Activated T-cell treated with anti-CD3 and anti-CD28 coated beads, Interleukin-2, amount 50 U/mL, for 72 hours (primary cell): ENCODE data around the gene CACNA2D3. TPM values are rescaled to one million over a fixed set of nuclear protein-coding genes. Genes with fewer than 3 reads are reported as not detected.
"Not testable (repeated sequence)": the region's sequence is repeated elsewhere in the genome, so short reads cannot be mapped to it uniquely, and the experiment has no call there.

ENCODE experiments used
- ATAC-seq, 2 donors: fragments of 150-1000 bp; cut with Tn5 transposase; replicated peaks in 1 of 2; 2 replicates each; pipeline ENCODE4 v1.10.0; 2021; ENCODE audit warnings: moderate library complexity in 2 of 2, mild to moderate bottlenecking in 1 of 2
- DNase-seq, 2 donors: peaks; one replicate each; pipeline ENCODE4 v3.0.0; 2021 to 2022; ENCODE audit warnings: mixed read lengths in 1 of 2
- H3K27ac Mint-ChIP-seq: one replicate; pipeline ENCODE4 v1.8.0; 2022; ENCODE audit warnings: mild to moderate bottlenecking, moderate library complexity, mixed read lengths
- H3K27me3 Mint-ChIP-seq: one replicate; pipeline ENCODE4 v1.8.0; 2022; ENCODE audit warnings: low read depth, mixed read lengths
- H3K36me3 Mint-ChIP-seq, 2 donors: one replicate each; pipeline ENCODE4 v1.8.0; 2022; ENCODE audit warnings: mixed read lengths in 2 of 2, mild to moderate bottlenecking in 1 of 2; ENCODE audit not compliant: insufficient read depth in 2 of 2
- H3K4me1 Mint-ChIP-seq: one replicate; pipeline ENCODE4 v1.8.0; 2022; ENCODE audit warnings: low read depth, mixed read lengths
- H3K4me3 Mint-ChIP-seq, 2 donors: one replicate each; pipeline ENCODE4 v1.8.0; 2022; ENCODE audit warnings: mild to moderate bottlenecking in 2 of 2, mixed read lengths in 2 of 2, moderate library complexity in 2 of 2
- H3K9me3 Mint-ChIP-seq, 2 donors: one replicate each; pipeline ENCODE4 v1.8.0; 2022; ENCODE audit warnings: mixed read lengths in 2 of 2
- total RNA-seq, 2 donors: library from RNA; stranded (reverse); gene quantifications; one replicate each; pipeline ENCODE4 v1.2.3, GENCODE V29; 2022

CACNA2D3 gene
- total RNA-seq, 2 donors from 2014 or later = not detected

DNA sequence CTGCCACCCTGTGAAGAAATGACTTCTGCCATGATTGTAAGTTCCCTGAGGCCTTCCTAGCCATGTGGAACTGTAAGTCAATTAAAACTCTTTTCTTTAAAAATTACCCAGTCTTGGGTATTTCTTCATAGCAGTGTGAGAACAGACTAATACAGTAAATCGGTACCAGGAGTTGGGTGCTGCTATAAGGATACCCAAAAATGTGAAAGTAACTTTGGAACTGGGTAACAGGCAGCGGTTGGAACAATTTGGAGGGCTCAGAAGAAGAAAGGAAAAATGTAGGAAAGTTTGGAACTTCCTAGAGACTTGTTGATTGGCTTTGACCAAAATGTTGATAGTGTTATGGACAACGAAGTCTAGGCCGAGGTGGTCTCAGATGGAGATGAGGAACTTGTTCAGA lies 6.2 kb upstream of the CACNA2D3 start:
- not testable (repeated sequence) for H3K4me3 Mint-ChIP-seq, ATAC-seq, H3K36me3 Mint-ChIP-seq, H3K27ac Mint-ChIP-seq, H3K9me3 Mint-ChIP-seq, DNase-seq, H3K4me1 Mint-ChIP-seq
- peaks cover 20% of the 10 kb centered on the region for H3K27me3 Mint-ChIP-seq

DNA sequence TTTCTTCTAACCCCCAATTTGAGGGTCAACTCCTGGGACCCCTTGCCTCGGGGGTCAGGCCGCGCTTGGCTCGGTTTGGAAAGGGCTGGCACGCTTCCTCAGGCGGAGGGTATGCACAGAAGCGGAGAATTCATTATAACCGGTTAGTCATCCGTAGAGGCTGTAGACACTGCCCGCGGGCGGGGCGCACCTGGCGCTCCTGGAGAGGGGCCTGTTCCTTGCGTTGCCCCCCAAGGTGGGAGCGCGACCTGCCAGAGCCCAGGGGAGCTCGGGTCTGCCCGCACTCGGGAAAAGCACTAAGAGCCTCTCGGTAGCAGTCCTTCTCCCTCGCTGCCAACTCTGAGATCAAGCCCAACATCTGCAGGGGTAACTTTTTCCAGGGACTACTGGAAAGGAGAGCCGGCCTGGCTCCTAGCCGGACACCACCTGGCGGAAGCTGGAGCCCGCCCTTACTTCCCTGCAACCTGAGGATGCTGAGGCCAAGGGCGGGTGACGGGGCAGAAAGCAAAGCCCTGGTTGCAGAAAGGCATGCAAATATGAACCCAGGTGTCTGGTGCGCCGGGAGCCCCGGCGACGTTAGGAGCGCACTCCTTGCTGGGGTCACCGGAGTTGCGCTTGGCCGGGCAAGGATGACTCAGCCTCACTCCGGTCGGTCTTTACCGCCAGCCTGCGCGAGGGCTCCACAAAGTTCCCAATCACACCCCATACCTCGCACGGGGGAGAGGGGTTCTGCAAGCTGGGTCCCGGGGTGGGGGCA lies 1.5 kb upstream of the CACNA2D3 start:
- ATAC-seq (no peak), DNase-seq (no peak)
- Mint-ChIP-seq H3K4me1 (peaks cover 6% of the 10 kb centered on the region), H3K27me3 (peaks cover 49% of the 10 kb centered on the region), H3K4me3 (no peak overlapping the region), H3K27ac (no peak overlapping the region), H3K9me3 (peaks cover 3 to 6% of the 10 kb centered on the region in 2 donors), H3K36me3 (peaks cover 1% of the 10 kb centered on the region in 2 donors)

DNA sequence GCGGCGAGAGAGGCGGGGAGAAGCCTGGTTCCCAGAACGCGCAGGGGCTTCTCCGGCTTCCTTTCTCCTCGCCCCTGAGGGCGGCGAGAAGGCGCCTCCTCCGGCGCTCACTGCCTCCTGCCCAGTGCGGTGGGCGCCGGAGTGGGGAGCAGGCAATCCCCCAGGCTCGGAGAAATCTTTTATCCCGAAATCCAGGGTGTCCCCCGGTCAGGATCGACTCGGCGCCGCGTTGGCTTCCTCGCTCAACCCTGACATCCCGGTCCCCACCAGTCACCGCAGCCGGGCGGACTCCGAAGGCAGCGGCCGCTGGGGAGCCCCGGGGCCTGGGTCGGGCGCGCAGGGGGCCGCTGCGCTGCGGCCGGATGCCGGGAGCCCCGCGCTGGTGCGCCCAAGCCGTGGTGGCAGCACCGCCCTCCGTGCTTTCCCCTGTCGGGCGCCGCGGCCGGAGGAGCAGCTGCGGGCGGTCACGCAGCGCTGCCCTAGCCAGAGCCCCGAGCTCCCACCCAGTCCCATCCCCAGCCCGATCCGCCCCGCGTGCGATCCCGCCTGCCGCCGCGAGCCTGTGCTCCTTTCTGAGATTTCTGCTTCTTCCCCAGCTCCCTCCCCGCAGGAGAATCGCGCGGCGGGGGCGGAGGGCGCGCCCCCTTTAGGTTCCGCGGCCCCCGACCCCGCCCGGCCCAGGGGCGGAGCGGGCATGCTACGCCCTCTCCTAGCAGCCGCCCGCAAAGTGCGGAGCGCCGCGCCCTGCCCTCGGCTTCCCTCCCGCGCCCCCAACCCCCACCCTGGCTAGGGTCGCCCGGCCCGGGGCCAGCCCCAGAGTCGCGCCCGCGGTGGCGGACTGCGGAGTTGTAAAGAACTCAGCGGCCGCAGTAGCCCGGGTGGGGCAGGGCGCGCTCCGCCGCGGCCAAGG lies 683 bp upstream of the CACNA2D3 start:
- Mint-ChIP-seq H3K27me3 (peaks cover 49% of the 10 kb centered on the region), H3K36me3 (peaks cover 1% of the 10 kb centered on the region in 2 donors), H3K9me3 (peaks cover 0 to 3% of the 10 kb centered on the region in 2 donors), H3K4me3 (no peak overlapping the region), H3K4me1 (peaks cover 6% of the 10 kb centered on the region), H3K27ac (no peak overlapping the region)
- ATAC-seq = no peak
- DNase-seq = no peak

DNA sequence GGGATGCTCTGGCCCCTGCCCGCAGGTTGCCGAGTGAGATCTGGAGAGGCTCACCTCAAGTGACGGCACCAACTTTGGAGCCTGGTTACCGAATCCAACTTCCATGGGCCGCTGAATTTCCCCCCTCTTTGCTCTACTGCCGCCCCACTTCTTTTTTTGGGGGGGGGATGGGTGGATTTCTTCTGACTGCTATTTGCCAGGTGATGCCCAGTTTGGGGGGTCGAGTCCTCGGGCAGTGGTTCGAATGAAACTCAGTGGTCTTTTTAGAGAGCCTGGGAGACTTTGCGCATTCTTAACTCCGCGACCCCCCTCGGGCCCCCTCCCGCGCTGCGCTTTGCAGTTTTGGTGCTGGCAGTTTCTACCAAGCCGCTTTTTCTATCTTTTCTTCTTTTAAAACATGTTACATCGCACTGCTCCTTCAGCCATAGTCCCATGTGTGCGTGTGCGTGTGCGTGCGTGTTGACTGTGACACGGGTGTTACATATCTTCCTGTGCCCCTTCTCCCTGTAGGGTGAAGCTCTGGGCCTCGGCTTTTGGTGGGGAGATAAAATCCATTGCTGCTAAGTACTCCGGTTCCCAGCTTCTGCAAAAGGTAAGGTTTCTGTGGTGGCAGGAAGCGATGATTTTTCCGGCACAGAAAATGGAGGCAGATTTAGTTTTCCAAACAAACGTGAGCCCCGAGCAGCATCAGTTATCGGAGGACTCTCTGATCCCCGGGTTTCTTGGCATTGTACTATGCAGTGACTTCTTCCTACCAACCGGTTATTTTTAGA lies 837 bp downstream of the CACNA2D3 start:
- DNase-seq (no peak), ATAC-seq (no peak)
- Mint-ChIP-seq H3K27ac (no peak overlapping the region), H3K27me3 (peaks cover 42% of the 10 kb centered on the region), H3K4me3 (peak overlapping the region; percentile 28 to 72), H3K9me3 (no peaks in the 10 kb centered on the region), H3K4me1 (peaks cover 6% of the 10 kb centered on the region), H3K36me3 (peaks cover 1% of the 10 kb centered on the region in 2 donors)

DNA sequence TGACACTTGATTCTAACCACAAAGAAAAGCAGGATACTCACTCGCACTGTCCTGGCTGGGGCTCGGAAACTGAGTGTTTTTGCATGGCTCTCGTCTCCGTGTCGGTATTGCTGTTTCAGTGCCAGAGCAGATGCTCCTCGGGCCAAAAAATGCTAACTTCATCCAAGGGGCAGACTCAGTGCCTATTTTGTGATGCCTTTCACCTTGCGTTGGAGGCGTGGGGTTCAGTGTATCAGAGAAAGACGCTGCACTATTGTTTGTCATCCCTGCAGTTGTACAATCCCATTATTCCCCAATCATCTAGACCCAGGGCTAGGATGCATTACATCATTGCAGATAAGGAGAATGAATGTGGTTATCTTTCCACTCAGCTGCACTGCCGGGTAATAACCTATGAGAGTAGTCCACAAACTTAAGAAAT lies 1.4 kb downstream of the CACNA2D3 start:
- peaks cover 1% of the 10 kb centered on the region in 2 donors for H3K36me3 Mint-ChIP-seq
- no peak overlapping the region for H3K27ac Mint-ChIP-seq
- no peaks in the 10 kb centered on the region for H3K9me3 Mint-ChIP-seq
- H3K4me3 Mint-ChIP-seq = peak overlapping the region; percentile 10 to 28
- ATAC-seq = no peak
- no peak for DNase-seq
- H3K27me3 Mint-ChIP-seq = peaks cover 42% of the 10 kb centered on the region
- H3K4me1 Mint-ChIP-seq = peaks cover 6% of the 10 kb centered on the region

DNA sequence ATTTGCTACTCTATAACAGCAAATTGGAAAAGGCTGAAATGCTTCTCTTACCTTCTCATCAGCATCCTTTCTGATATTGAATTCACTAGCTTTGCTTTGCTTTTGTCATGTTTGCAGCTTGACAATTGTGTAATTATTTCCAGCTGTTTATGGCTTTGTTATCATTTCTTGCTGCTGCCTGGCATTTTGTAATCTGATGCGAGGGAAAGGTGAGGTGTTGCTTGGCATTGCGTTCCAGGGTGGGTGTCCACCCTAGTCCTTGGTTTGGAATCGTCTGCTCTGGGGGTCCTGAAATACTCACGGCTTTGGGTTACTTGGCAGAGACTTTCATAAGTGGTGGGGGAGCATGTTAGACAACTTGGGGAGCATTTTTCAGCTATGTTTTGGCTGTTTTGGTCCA lies 2.9 kb downstream of the CACNA2D3 start:
- no peaks in the 10 kb centered on the region for H3K9me3 Mint-ChIP-seq
- no peak overlapping the region for H3K27ac Mint-ChIP-seq
- peaks cover 1% of the 10 kb centered on the region in 2 donors for H3K36me3 Mint-ChIP-seq
- H3K4me1 Mint-ChIP-seq = peaks cover 6% of the 10 kb centered on the region
- H3K4me3 Mint-ChIP-seq = no peak overlapping the region
- DNase-seq = no peak
- H3K27me3 Mint-ChIP-seq = peaks cover 34% of the 10 kb centered on the region
- ATAC-seq = no peak

DNA sequence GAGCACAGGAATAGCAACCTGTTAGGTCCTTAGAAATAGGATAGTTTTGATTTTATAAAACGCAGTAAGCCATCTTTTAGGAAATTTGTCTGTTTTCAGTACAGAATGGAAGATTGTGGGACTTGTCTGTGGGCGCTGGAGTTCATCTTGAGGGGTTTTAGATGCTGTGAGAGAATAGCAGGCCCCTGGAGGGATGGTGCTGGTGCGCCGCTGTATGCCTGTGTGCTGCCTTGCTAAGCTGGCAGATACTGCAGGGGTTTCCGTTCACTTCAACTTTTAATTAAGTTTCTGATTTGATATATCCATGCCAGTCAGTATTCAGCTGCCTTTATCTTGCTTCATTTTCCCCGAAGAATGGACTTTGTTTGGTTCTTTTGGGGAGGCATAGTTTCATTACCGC lies 4.2 kb downstream of the CACNA2D3 start:
- H3K27me3 Mint-ChIP-seq = peaks cover 29% of the 10 kb centered on the region
- H3K36me3 Mint-ChIP-seq = peaks cover 1% of the 10 kb centered on the region in 2 donors
- no peak for DNase-seq

DNA sequence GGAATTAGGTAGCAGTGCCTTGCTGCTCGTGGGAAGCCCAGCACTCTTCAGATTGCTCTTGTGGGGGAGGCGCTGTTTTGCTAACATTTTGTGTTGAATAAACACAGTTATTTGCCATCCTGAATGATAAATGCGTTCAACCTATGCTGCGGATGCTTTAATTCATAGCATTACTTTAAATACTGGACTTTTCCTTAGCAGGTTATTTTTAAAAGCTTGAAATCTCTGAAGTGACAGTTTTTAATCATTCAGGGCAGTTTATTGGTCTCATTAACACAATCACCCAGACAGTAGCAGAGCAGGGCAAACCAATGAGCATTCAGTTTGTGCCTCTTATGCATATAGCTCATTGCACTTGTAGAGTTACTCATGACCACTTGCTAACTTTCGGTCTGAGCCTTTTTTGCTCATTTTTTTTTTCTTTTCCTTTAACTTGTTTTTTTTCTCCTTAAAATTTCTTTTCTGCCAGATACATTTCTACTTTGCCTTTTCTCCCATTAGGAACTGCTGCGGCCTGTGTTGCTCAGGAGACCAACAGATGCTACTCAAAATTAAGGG lies 5.2 kb downstream of the CACNA2D3 start:
- no peak for ATAC-seq

More for the DNA sequence above, 4.2 kb downstream of the CACNA2D3 start:
- no peak overlapping the region for H3K27ac Mint-ChIP-seq
- H3K9me3 Mint-ChIP-seq = no peaks in the 10 kb centered on the region
- H3K4me1 Mint-ChIP-seq = peaks cover 6% of the 10 kb centered on the region
- H3K4me3 Mint-ChIP-seq = no peak overlapping the region
- no peak for ATAC-seq

DNA sequence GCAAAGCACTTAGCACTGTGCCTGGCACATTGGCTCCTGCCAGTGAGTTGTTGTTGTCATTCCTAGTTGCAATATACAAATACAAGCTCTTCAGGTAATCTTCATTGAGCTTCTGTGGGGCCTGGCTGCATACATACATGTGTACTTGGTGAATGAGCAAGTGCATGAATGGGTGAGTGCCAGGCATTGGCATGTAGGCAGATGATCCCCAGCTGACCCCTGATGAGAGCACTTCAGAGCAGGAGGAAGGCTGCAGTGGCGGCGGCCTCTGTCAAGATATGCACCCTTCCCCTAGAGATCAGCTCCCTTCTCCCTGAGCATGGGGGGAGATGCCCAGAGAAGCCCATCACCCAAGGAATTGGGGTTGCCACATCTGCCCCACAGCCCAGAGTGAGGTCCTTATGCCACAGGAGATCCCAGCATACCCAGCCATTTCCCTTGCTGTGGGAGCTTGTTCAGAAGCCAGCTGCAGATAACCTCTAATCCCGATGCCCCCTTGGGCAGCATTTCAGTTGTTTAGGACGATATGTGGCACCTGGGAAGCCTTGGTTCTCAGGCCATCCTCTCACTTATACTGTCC lies 8.8 kb downstream of the CACNA2D3 start:
- Mint-ChIP-seq H3K4me1 (no peaks in the 10 kb centered on the region), H3K4me3 (no peak overlapping the region), H3K36me3 (no peaks in the 10 kb centered on the region), H3K27me3 (peaks cover 10% of the 10 kb centered on the region), H3K27ac (no peak overlapping the region), H3K9me3 (no peaks in the 10 kb centered on the region)
- DNase-seq (no peak), ATAC-seq (no peak)

More for the DNA sequence above, 5.2 kb downstream of the CACNA2D3 start:
- no peak for DNase-seq
- Mint-ChIP-seq H3K27ac (no peak overlapping the region), H3K36me3 (peaks cover 1% of the 10 kb centered on the region in 2 donors), H3K9me3 (no peaks in the 10 kb centered on the region), H3K4me1 (peaks cover 6% of the 10 kb centered on the region), H3K4me3 (no peak overlapping the region), H3K27me3 (peaks cover 31% of the 10 kb centered on the region)

DNA sequence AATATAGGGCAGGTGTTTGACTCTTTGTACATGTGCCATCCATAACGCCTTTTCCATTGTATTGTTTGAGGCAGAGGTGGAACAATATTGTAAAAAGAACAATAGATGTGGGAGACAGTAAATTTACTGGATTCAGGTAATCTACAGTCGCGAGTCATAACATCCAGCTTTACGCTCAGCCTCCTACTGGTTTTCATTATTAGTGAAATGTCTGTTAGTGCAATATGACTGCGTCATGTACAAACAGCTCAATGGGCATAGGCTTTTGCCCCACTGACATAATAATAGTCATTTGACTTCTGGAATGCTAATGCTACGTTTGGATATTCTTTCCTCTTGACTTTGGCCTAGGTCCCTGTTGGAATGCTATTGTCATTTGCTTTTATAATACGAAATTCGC lies 9.5 kb downstream of the CACNA2D3 start:
- Mint-ChIP-seq H3K9me3 (no peaks in the 10 kb centered on the region), H3K4me3 (no peak overlapping the region), H3K27ac (no peak overlapping the region), H3K36me3 (no peaks in the 10 kb centered on the region), H3K4me1 (no peaks in the 10 kb centered on the region), H3K27me3 (peaks cover 10% of the 10 kb centered on the region)
- no peak for DNase-seq
- no peak for ATAC-seq

DNA sequence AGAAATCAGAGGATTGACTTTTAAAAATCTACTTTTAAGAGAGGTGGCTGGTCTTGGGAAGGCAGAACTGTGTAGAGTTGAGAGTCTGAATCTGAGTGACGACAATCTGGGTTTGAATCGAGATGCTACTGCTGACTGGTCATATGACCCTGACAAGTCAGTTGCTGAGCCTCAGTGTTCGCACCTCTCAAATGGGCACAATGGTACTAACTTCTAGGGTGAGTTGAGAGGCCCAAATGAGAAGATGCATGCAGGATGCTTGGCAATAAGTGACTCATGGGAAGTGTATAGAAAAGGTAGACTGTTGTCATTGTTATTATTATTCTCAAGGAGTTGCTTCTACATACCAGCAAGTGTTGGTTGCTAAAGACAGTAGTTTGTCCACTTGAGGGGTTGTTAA lies 10.3 kb downstream of the CACNA2D3 start:
- H3K4me1 Mint-ChIP-seq = no peaks in the 10 kb centered on the region
- peaks cover 10% of the 10 kb centered on the region for H3K27me3 Mint-ChIP-seq
- H3K36me3 Mint-ChIP-seq = no peaks in the 10 kb centered on the region
- DNase-seq = no peak
- ATAC-seq = no peak
- H3K27ac Mint-ChIP-seq = no peak overlapping the region
- H3K9me3 Mint-ChIP-seq = no peaks in the 10 kb centered on the region
- H3K4me3 Mint-ChIP-seq = no peak overlapping the region

DNA sequence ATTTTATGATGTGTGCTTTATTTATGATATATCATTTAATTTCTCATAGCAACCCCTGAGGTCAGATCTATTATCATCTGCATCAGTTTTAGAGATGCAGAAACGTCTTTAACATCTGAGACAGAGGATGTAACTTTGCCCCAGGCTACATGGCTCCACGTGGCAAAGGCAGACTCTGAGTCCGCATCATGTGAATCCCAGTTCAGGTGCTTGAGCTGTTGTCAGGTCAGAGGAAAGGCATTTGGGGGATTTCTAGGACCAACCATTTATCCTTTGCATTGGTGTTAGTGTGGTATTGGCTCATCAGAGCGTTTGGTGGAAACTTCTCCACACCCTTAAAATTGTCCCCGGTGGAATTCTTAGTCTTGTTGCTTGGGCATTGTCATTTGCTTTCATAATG lies 10.8 kb downstream of the CACNA2D3 start:
- no peak overlapping the region for H3K4me3 Mint-ChIP-seq
- peaks cover 10% of the 10 kb centered on the region for H3K27me3 Mint-ChIP-seq
- H3K9me3 Mint-ChIP-seq = no peaks in the 10 kb centered on the region
- H3K4me1 Mint-ChIP-seq = no peaks in the 10 kb centered on the region
- no peaks in the 10 kb centered on the region for H3K36me3 Mint-ChIP-seq
- ATAC-seq (no peak), DNase-seq (no peak)
- H3K27ac Mint-ChIP-seq = no peak overlapping the region
